ENCODE data around the gene CERS6. TPM values are rescaled to one million over a fixed set of nuclear protein-coding genes. Genes with fewer than 3 reads are reported as not detected.
A peak's percentile ranks its signal among the peaks of the same experiment; 100 is the strongest.
"Not testable (repeated sequence)": the region's sequence is repeated elsewhere in the genome, so short reads cannot be mapped to it uniquely, and the experiment has no call there.

Gene CERS6
- 43.8 TPM for polyA plus RNA-seq
- long read RNA-seq, donor 1, full-length matches to known transcripts, result 12 of 12 reads
- long read RNA-seq, donor 1, partial matches to known transcripts, result 0 of 12 reads
- long read RNA-seq, donor 1, other reads (novel, unspliced or antisense), result 0 of 12 reads
- long read RNA-seq, donor 2, full-length matches to known transcripts, result 17 of 27 reads
- long read RNA-seq, donor 2, partial matches to known transcripts, result 10 of 27 reads
- long read RNA-seq, donor 2, other reads (novel, unspliced or antisense), result 0 of 27 reads
- long read RNA-seq, donor 3, result 0 reads
- long read RNA-seq, donor 4, full-length matches to known transcripts, result 1 of 1 reads
- long read RNA-seq, donor 4, partial matches to known transcripts, result 0 of 1 reads
- long read RNA-seq, donor 4, other reads (novel, unspliced or antisense), result 0 of 1 reads
- long read RNA-seq, donor 5, full-length matches to known transcripts, result 10 of 10 reads
- long read RNA-seq, donor 5, partial matches to known transcripts, result 0 of 10 reads
- long read RNA-seq, donor 5, other reads (novel, unspliced or antisense), result 0 of 10 reads
- long read RNA-seq, donor 6, full-length matches to known transcripts, result 17 of 57 reads
- long read RNA-seq, donor 6, partial matches to known transcripts, result 40 of 57 reads
- long read RNA-seq, donor 6, other reads (novel, unspliced or antisense), result 0 of 57 reads
- long read RNA-seq, donor 7, full-length matches to known transcripts, result 13 of 18 reads
- long read RNA-seq, donor 7, partial matches to known transcripts, result 5 of 18 reads
- long read RNA-seq, donor 7, other reads (novel, unspliced or antisense), result 0 of 18 reads
- long read RNA-seq, donor 8, full-length matches to known transcripts, result 13 of 22 reads
- long read RNA-seq, donor 8, partial matches to known transcripts, result 9 of 22 reads
- long read RNA-seq, donor 8, other reads (novel, unspliced or antisense), result 0 of 22 reads
- long read RNA-seq, donor 9, full-length matches to known transcripts, result 6 of 14 reads
- long read RNA-seq, donor 9, partial matches to known transcripts, result 8 of 14 reads
- long read RNA-seq, donor 9, other reads (novel, unspliced or antisense), result 0 of 14 reads
- long read RNA-seq, donor 10, full-length matches to known transcripts, result 15 of 20 reads
- long read RNA-seq, donor 10, partial matches to known transcripts, result 5 of 20 reads
- long read RNA-seq, donor 10, other reads (novel, unspliced or antisense), result 0 of 20 reads
- long read RNA-seq, donor 11, full-length matches to known transcripts, result 11 of 11 reads
- long read RNA-seq, donor 11, partial matches to known transcripts, result 0 of 11 reads
- long read RNA-seq, donor 11, other reads (novel, unspliced or antisense), result 0 of 11 reads

- H3K9me3 ChIP-seq (ENCODE audit: control insufficient read depth, low read depth, low read length), result peaks cover 10% of the 10 kb centered on the region
- H3K27me3 ChIP-seq (ENCODE audit: control insufficient read depth, insufficient read depth, low read length), result no peaks in the 10 kb centered on the region
- DNase-seq, result peak; percentile 94 to 97
- 40% methylated on average over 1 of the region's 72 CpGs for WGBS (ENCODE audit: insufficient coverage, low lambda C conversion rate)
- peak within 1 kb of the TSS; percentile 89 for H3K27ac ChIP-seq (ENCODE audit: low read length)
- H3K4me3 ChIP-seq (ENCODE audit: low read length), result peak within 1 kb of the TSS; percentile 87
- no peaks in the 10 kb centered on the region for H3K36me3 ChIP-seq (ENCODE audit: control insufficient read depth, insufficient read depth, low read length)
- peaks cover 9% of the 10 kb centered on the region for H3K4me1 ChIP-seq (ENCODE audit: control insufficient read depth, insufficient read depth, low read length)
Observed at GRCh38 chr2:168455645-168456520, at the start of gene CERS6. CERS6 (plus strand) TSS chr2:168456272; CDS start chr2:168456449, 177 bp downstream.

- H3K4me1 ChIP-seq (ENCODE audit: control insufficient read depth, insufficient read depth, low read length); H3K4me3 ChIP-seq (ENCODE audit: low read length); H3K36me3 ChIP-seq (ENCODE audit: control insufficient read depth, insufficient read depth, low read length); DNase-seq; H3K9me3 ChIP-seq (ENCODE audit: control insufficient read depth, low read depth, low read length); H3K27me3 ChIP-seq (ENCODE audit: control insufficient read depth, insufficient read depth, low read length); H3K27ac ChIP-seq (ENCODE audit: low read length): not testable (repeated sequence)
- WGBS (ENCODE audit: insufficient coverage, low lambda C conversion rate), result no CpG with 5 or more reads among the region's 5 CpGs
Observed at GRCh38 chr2:168412301-168412700, 43.8 kb upstream of the CERS6 start.

- no CpG with 5 or more reads among the region's 3 CpGs for WGBS (ENCODE audit: insufficient coverage, low lambda C conversion rate)
- not testable (repeated sequence) for H3K27ac ChIP-seq (ENCODE audit: low read length); H3K4me3 ChIP-seq (ENCODE audit: low read length)
Observed at GRCh38 chr2:168413101-168413500, 43.0 kb upstream of the CERS6 start.

GRCh38 chr2:168416555-168416954 is 39.5 kb upstream of the CERS6 start:
- H3K4me1 ChIP-seq (ENCODE audit: control insufficient read depth, insufficient read depth, low read length), result no peaks in the 10 kb centered on the region
- H3K27me3 ChIP-seq (ENCODE audit: control insufficient read depth, insufficient read depth, low read length), result no peaks in the 10 kb centered on the region
- no peaks in the 10 kb centered on the region for H3K36me3 ChIP-seq (ENCODE audit: control insufficient read depth, insufficient read depth, low read length)
- H3K27ac ChIP-seq (ENCODE audit: low read length), result no peak overlapping the region
- DNase-seq, result no peak
- H3K4me3 ChIP-seq (ENCODE audit: low read length), result no peak overlapping the region
- no peaks in the 10 kb centered on the region for H3K9me3 ChIP-seq (ENCODE audit: control insufficient read depth, low read depth, low read length)

More at GRCh38 chr2:168413101-168413500, 43.0 kb upstream of the CERS6 start:
- not testable (repeated sequence) for H3K9me3 ChIP-seq (ENCODE audit: control insufficient read depth, low read depth, low read length); H3K36me3 ChIP-seq (ENCODE audit: control insufficient read depth, insufficient read depth, low read length); H3K4me1 ChIP-seq (ENCODE audit: control insufficient read depth, insufficient read depth, low read length); DNase-seq; H3K27me3 ChIP-seq (ENCODE audit: control insufficient read depth, insufficient read depth, low read length)

- Histone ChIP-seq H3K4me3 (ENCODE audit: low read length) (no peak overlapping the region), H3K4me1 (ENCODE audit: control insufficient read depth, insufficient read depth, low read length) (no peaks in the 10 kb centered on the region), H3K9me3 (ENCODE audit: control insufficient read depth, low read depth, low read length) (no peaks in the 10 kb centered on the region), H3K27me3 (ENCODE audit: control insufficient read depth, insufficient read depth, low read length) (no peaks in the 10 kb centered on the region), H3K27ac (ENCODE audit: low read length) (no peak overlapping the region), H3K36me3 (ENCODE audit: control insufficient read depth, insufficient read depth, low read length) (no peaks in the 10 kb centered on the region)
- DNase-seq, result no peak
Observed at GRCh38 chr2:168422584-168422983, 33.5 kb upstream of the CERS6 start.

GRCh38 chr2:168424112-168424951 is 31.7 kb upstream of the CERS6 start:
- no peak for DNase-seq
- no CpG with 5 or more reads among the region's 2 CpGs for WGBS (ENCODE audit: insufficient coverage, low lambda C conversion rate)
- Histone ChIP-seq H3K27ac (ENCODE audit: low read length) (no peak overlapping the region), H3K27me3 (ENCODE audit: control insufficient read depth, insufficient read depth, low read length) (no peaks in the 10 kb centered on the region), H3K36me3 (ENCODE audit: control insufficient read depth, insufficient read depth, low read length) (no peaks in the 10 kb centered on the region), H3K4me1 (ENCODE audit: control insufficient read depth, insufficient read depth, low read length) (no peaks in the 10 kb centered on the region), H3K4me3 (ENCODE audit: low read length) (no peak overlapping the region), H3K9me3 (ENCODE audit: control insufficient read depth, low read depth, low read length) (no peaks in the 10 kb centered on the region)

GRCh38 chr2:168424971-168425370 is 31.1 kb upstream of the CERS6 start:
- DNase-seq, result no peak
- no peaks in the 10 kb centered on the region for H3K9me3 ChIP-seq (ENCODE audit: control insufficient read depth, low read depth, low read length)
- no peaks in the 10 kb centered on the region for H3K4me1 ChIP-seq (ENCODE audit: control insufficient read depth, insufficient read depth, low read length)
- H3K27me3 ChIP-seq (ENCODE audit: control insufficient read depth, insufficient read depth, low read length), result no peaks in the 10 kb centered on the region
- H3K4me3 ChIP-seq (ENCODE audit: low read length), result no peak overlapping the region
- WGBS (ENCODE audit: insufficient coverage, low lambda C conversion rate), result 81% methylated on average over 3 of the region's 3 CpGs
- no peak overlapping the region for H3K27ac ChIP-seq (ENCODE audit: low read length)
- no peaks in the 10 kb centered on the region for H3K36me3 ChIP-seq (ENCODE audit: control insufficient read depth, insufficient read depth, low read length)

- 100% methylated on average over 1 of the region's 2 CpGs for WGBS (ENCODE audit: insufficient coverage, low lambda C conversion rate)
- Histone ChIP-seq H3K4me1 (ENCODE audit: control insufficient read depth, insufficient read depth, low read length) (no peaks in the 10 kb centered on the region), H3K36me3 (ENCODE audit: control insufficient read depth, insufficient read depth, low read length) (no peaks in the 10 kb centered on the region)
Observed at GRCh38 chr2:168426861-168427260, 29.2 kb upstream of the CERS6 start.

GRCh38 chr2:168427451-168427850 is 28.6 kb upstream of the CERS6 start:
- no peaks in the 10 kb centered on the region for H3K36me3 ChIP-seq (ENCODE audit: control insufficient read depth, insufficient read depth, low read length)
- no peak overlapping the region for H3K4me3 ChIP-seq (ENCODE audit: low read length)
- no peak overlapping the region for H3K27ac ChIP-seq (ENCODE audit: low read length)
- no peaks in the 10 kb centered on the region for H3K4me1 ChIP-seq (ENCODE audit: control insufficient read depth, insufficient read depth, low read length)
- no peaks in the 10 kb centered on the region for H3K9me3 ChIP-seq (ENCODE audit: control insufficient read depth, low read depth, low read length)
- no CpG with 5 or more reads among the region's 3 CpGs for WGBS (ENCODE audit: insufficient coverage, low lambda C conversion rate)
- DNase-seq, result peak; percentile 37 to 63
- H3K27me3 ChIP-seq (ENCODE audit: control insufficient read depth, insufficient read depth, low read length), result no peaks in the 10 kb centered on the region

More at GRCh38 chr2:168426861-168427260, 29.2 kb upstream of the CERS6 start:
- Histone ChIP-seq H3K4me3 (ENCODE audit: low read length) (no peak overlapping the region), H3K27me3 (ENCODE audit: control insufficient read depth, insufficient read depth, low read length) (no peaks in the 10 kb centered on the region), H3K9me3 (ENCODE audit: control insufficient read depth, low read depth, low read length) (no peaks in the 10 kb centered on the region), H3K27ac (ENCODE audit: low read length) (no peak overlapping the region)
- no peak for DNase-seq

All from large intestine (tissue), 12 donors.